ENCODE results near the gene CPAMD8.
"Not testable (repeated sequence)": the region's sequence is repeated elsewhere in the genome, so short reads cannot be mapped to it uniquely, and the experiment has no call there.

CPAMD8 gene

GRCh38 chr19:17024941-17025340 is 1.7 kb downstream of the CPAMD8 start:
- not testable (repeated sequence) for H3K9me3 ChIP-seq (ENCODE audit: control insufficient read depth in 1 of 2, low read length in 2 of 2); H3K4me3 ChIP-seq (ENCODE audit: low read depth in 1 of 2, low read length in 2 of 2); H3K4me1 ChIP-seq (ENCODE audit: control insufficient read depth in 1 of 2, insufficient read depth in 2 of 2, low read length in 2 of 2); H3K27ac ChIP-seq (ENCODE audit: low read depth, low read length); H3K9ac ChIP-seq (ENCODE audit: low read depth in 1 of 2, low read length in 2 of 2); H3K36me3 ChIP-seq (ENCODE audit: control insufficient read depth in 1 of 2, insufficient read depth in 2 of 2, low read length in 2 of 2)
- peaks cover 28 to 34% of the 10 kb centered on the region in 2 donors for H3K27me3 ChIP-seq (ENCODE audit: control insufficient read depth in 1 of 2, insufficient read depth in 2 of 2, low read length in 2 of 2)

DNA sequence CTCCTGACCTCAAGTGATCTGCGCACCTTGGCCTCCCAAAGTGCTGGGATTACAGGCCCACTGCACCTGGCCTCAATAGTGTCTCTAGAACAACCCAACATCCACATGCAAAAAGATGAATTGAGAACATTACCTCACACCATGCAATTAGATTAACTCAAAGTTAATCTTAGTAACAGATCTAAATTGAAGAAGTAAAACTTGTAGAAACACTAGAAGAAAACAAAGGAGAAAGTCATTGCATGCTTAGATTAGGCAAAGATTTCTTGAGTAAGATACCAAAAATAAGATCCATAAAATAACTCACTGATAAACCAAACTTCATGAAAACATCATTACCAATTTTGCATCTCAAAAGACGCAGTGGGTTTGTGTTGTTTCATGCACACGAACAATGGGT is 2.8 kb downstream of the CPAMD8 start:
- Histone ChIP-seq H3K9me3 (ENCODE audit: control insufficient read depth in 1 of 2, low read length in 2 of 2) (peaks cover 0 to 2% of the 10 kb centered on the region in 2 donors), H3K27me3 (ENCODE audit: control insufficient read depth in 1 of 2, insufficient read depth in 2 of 2, low read length in 2 of 2) (peaks cover 28 to 33% of the 10 kb centered on the region in 2 donors), H3K4me1 (ENCODE audit: control insufficient read depth in 1 of 2, insufficient read depth in 2 of 2, low read length in 2 of 2) (peaks cover 0 to 4% of the 10 kb centered on the region in 2 donors), H3K9ac (ENCODE audit: low read depth in 1 of 2, low read length in 2 of 2) (no peak overlapping the region), H3K4me3 (ENCODE audit: low read depth in 1 of 2, low read length in 2 of 2) (no peak overlapping the region), H3K36me3 (ENCODE audit: control insufficient read depth in 1 of 2, insufficient read depth in 2 of 2, low read length in 2 of 2) (no peaks in the 10 kb centered on the region), H3K27ac (ENCODE audit: low read depth, low read length) (no peak overlapping the region)

- H3K36me3 ChIP-seq (ENCODE audit: control insufficient read depth in 1 of 2, insufficient read depth in 2 of 2, low read length in 2 of 2) = no peaks in the 10 kb centered on the region
- peaks cover 0 to 4% of the 10 kb centered on the region in 2 donors for H3K4me1 ChIP-seq (ENCODE audit: control insufficient read depth in 1 of 2, insufficient read depth in 2 of 2, low read length in 2 of 2)
- no peak overlapping the region for H3K27ac ChIP-seq (ENCODE audit: low read depth, low read length)
- H3K9ac ChIP-seq (ENCODE audit: low read depth in 1 of 2, low read length in 2 of 2) = no peak overlapping the region
- peaks cover 0 to 2% of the 10 kb centered on the region in 2 donors for H3K9me3 ChIP-seq (ENCODE audit: control insufficient read depth in 1 of 2, low read length in 2 of 2)
- H3K4me3 ChIP-seq (ENCODE audit: low read depth in 1 of 2, low read length in 2 of 2) = no peak overlapping the region
- H3K27me3 ChIP-seq (ENCODE audit: control insufficient read depth in 1 of 2, insufficient read depth in 2 of 2, low read length in 2 of 2) = peaks cover 25 to 28% of the 10 kb centered on the region in 2 donors
Observed at GRCh38 chr19:17022738-17023137, 3.9 kb downstream of the CPAMD8 start.

GRCh38 chr19:17021793-17022590 is 4.6 kb downstream of the CPAMD8 start:
- Histone ChIP-seq H3K9me3 (ENCODE audit: control insufficient read depth in 1 of 2, low read length in 2 of 2) (peaks cover 0 to 2% of the 10 kb centered on the region in 2 donors), H3K27me3 (ENCODE audit: control insufficient read depth in 1 of 2, insufficient read depth in 2 of 2, low read length in 2 of 2) (peaks cover 18 to 23% of the 10 kb centered on the region in 2 donors), H3K36me3 (ENCODE audit: control insufficient read depth in 1 of 2, insufficient read depth in 2 of 2, low read length in 2 of 2) (no peaks in the 10 kb centered on the region)

GRCh38 chr19:17021328-17021727 is 5.3 kb downstream of the CPAMD8 start:
- Histone ChIP-seq H3K9me3 (ENCODE audit: control insufficient read depth in 1 of 2, low read length in 2 of 2) (peaks cover 0 to 2% of the 10 kb centered on the region in 2 donors), H3K4me3 (ENCODE audit: low read depth in 1 of 2, low read length in 2 of 2) (no peak overlapping the region), H3K36me3 (ENCODE audit: control insufficient read depth in 1 of 2, insufficient read depth in 2 of 2, low read length in 2 of 2) (no peaks in the 10 kb centered on the region), H3K4me1 (ENCODE audit: control insufficient read depth in 1 of 2, insufficient read depth in 2 of 2, low read length in 2 of 2) (peaks cover 0 to 4% of the 10 kb centered on the region in 2 donors), H3K27me3 (ENCODE audit: control insufficient read depth in 1 of 2, insufficient read depth in 2 of 2, low read length in 2 of 2) (peaks cover 18 to 22% of the 10 kb centered on the region in 2 donors), H3K9ac (ENCODE audit: low read depth in 1 of 2, low read length in 2 of 2) (no peak overlapping the region), H3K27ac (ENCODE audit: low read depth, low read length) (no peak overlapping the region)

More at GRCh38 chr19:17021793-17022590, 4.6 kb downstream of the CPAMD8 start:
- Histone ChIP-seq H3K9ac (ENCODE audit: low read depth in 1 of 2, low read length in 2 of 2) (no peak overlapping the region), H3K27ac (ENCODE audit: low read depth, low read length) (no peak overlapping the region), H3K4me1 (ENCODE audit: control insufficient read depth in 1 of 2, insufficient read depth in 2 of 2, low read length in 2 of 2) (peaks cover 0 to 4% of the 10 kb centered on the region in 2 donors), H3K4me3 (ENCODE audit: low read depth in 1 of 2, low read length in 2 of 2) (no peak overlapping the region)

GRCh38 chr19:17020823-17021222 is 5.8 kb downstream of the CPAMD8 start:
- H3K27me3 ChIP-seq (ENCODE audit: control insufficient read depth in 1 of 2, insufficient read depth in 2 of 2, low read length in 2 of 2) = peaks cover 13 to 17% of the 10 kb centered on the region in 2 donors
- H3K27ac ChIP-seq (ENCODE audit: low read depth, low read length) = no peak overlapping the region
- H3K4me3 ChIP-seq (ENCODE audit: low read depth in 1 of 2, low read length in 2 of 2) = no peak overlapping the region
- no peaks in the 10 kb centered on the region for H3K36me3 ChIP-seq (ENCODE audit: control insufficient read depth in 1 of 2, insufficient read depth in 2 of 2, low read length in 2 of 2)
- no peaks in the 10 kb centered on the region for H3K4me1 ChIP-seq (ENCODE audit: control insufficient read depth in 1 of 2, insufficient read depth in 2 of 2, low read length in 2 of 2)
- H3K9me3 ChIP-seq (ENCODE audit: control insufficient read depth in 1 of 2, low read length in 2 of 2) = peaks cover 0 to 2% of the 10 kb centered on the region in 2 donors
- H3K9ac ChIP-seq (ENCODE audit: low read depth in 1 of 2, low read length in 2 of 2) = no peak overlapping the region

DNA sequence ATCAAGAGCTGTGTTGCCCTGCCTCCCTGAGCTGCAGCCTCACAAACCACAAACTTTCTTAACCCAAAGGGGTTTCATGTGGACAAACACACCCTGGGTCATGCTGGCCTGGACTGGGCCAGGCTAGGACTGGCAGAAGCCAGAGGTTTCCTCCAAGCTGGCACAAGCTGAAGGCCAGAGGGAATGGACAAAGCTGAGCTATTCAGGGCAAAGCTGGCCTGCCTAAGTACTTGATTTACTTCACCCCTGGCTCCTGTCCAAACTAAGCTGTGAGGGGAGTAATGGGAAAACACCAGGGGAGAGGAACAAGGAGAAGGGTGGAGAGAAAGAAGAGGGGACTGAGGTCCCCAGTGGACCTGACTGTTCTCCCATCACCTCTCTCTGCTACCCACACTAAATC is 6.2 kb downstream of the CPAMD8 start:
- H3K27me3 ChIP-seq (ENCODE audit: control insufficient read depth in 1 of 2, insufficient read depth in 2 of 2, low read length in 2 of 2) = peaks cover 10 to 12% of the 10 kb centered on the region in 2 donors
- H3K9me3 ChIP-seq (ENCODE audit: control insufficient read depth in 1 of 2, low read length in 2 of 2) = peaks cover 0 to 2% of the 10 kb centered on the region in 2 donors
- H3K4me3 ChIP-seq (ENCODE audit: low read depth in 1 of 2, low read length in 2 of 2) = no peak overlapping the region
- no peaks in the 10 kb centered on the region for H3K4me1 ChIP-seq (ENCODE audit: control insufficient read depth in 1 of 2, insufficient read depth in 2 of 2, low read length in 2 of 2)
- H3K36me3 ChIP-seq (ENCODE audit: control insufficient read depth in 1 of 2, insufficient read depth in 2 of 2, low read length in 2 of 2) = no peaks in the 10 kb centered on the region
- no peak overlapping the region for H3K27ac ChIP-seq (ENCODE audit: low read depth, low read length)
- no peak overlapping the region for H3K9ac ChIP-seq (ENCODE audit: low read depth in 1 of 2, low read length in 2 of 2)

GRCh38 chr19:17014212-17014861 is 12.3 kb downstream of the CPAMD8 start:
- H3K9ac ChIP-seq (ENCODE audit: low read depth in 1 of 2, low read length in 2 of 2); H3K4me1 ChIP-seq (ENCODE audit: control insufficient read depth in 1 of 2, insufficient read depth in 2 of 2, low read length in 2 of 2); H3K36me3 ChIP-seq (ENCODE audit: control insufficient read depth in 1 of 2, insufficient read depth in 2 of 2, low read length in 2 of 2); H3K27ac ChIP-seq (ENCODE audit: low read depth, low read length); H3K9me3 ChIP-seq (ENCODE audit: control insufficient read depth in 1 of 2, low read length in 2 of 2); H3K4me3 ChIP-seq (ENCODE audit: low read depth in 1 of 2, low read length in 2 of 2); H3K27me3 ChIP-seq (ENCODE audit: control insufficient read depth in 1 of 2, insufficient read depth in 2 of 2, low read length in 2 of 2): not testable (repeated sequence)

DNA sequence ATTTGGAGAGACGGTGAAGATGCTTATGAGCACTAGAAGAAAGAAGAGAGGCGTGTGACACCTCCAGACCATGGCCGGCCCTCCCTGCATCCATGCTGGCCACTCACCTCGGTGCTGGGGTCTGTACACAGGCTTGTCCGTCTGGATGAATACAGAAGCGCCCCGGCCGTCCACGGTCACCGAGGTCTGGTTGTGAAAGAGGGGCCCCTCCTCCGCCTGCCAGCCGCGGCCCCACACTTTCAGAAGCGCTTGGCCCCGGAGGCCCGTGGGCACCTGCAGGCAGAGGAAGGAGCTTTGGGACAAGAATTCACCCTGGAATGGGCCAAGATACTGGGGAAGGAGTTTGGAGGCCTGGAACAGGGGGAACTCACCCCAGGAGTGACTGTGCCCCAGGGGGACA is 15.1 kb downstream of the CPAMD8 start:
- Histone ChIP-seq H3K9me3 (ENCODE audit: control insufficient read depth in 1 of 2, low read length in 2 of 2) (no peaks in the 10 kb centered on the region), H3K27ac (ENCODE audit: low read depth, low read length) (no peak overlapping the region), H3K36me3 (ENCODE audit: control insufficient read depth in 1 of 2, insufficient read depth in 2 of 2, low read length in 2 of 2) (no peaks in the 10 kb centered on the region), H3K4me1 (ENCODE audit: control insufficient read depth in 1 of 2, insufficient read depth in 2 of 2, low read length in 2 of 2) (no peaks in the 10 kb centered on the region), H3K27me3 (ENCODE audit: control insufficient read depth in 1 of 2, insufficient read depth in 2 of 2, low read length in 2 of 2) (no peaks in the 10 kb centered on the region), H3K4me3 (ENCODE audit: low read depth in 1 of 2, low read length in 2 of 2) (no peak overlapping the region), H3K9ac (ENCODE audit: low read depth in 1 of 2, low read length in 2 of 2) (no peak overlapping the region)

GRCh38 chr19:17006579-17006978 is 20.0 kb downstream of the CPAMD8 start:
- Histone ChIP-seq H3K9ac (ENCODE audit: low read depth in 1 of 2, low read length in 2 of 2) (no peak overlapping the region), H3K27ac (ENCODE audit: low read depth, low read length) (no peak overlapping the region), H3K4me1 (ENCODE audit: control insufficient read depth in 1 of 2, insufficient read depth in 2 of 2, low read length in 2 of 2) (no peaks in the 10 kb centered on the region), H3K4me3 (ENCODE audit: low read depth in 1 of 2, low read length in 2 of 2) (no peak overlapping the region), H3K36me3 (ENCODE audit: control insufficient read depth in 1 of 2, insufficient read depth in 2 of 2, low read length in 2 of 2) (no peaks in the 10 kb centered on the region), H3K9me3 (ENCODE audit: control insufficient read depth in 1 of 2, low read length in 2 of 2) (no peaks in the 10 kb centered on the region), H3K27me3 (ENCODE audit: control insufficient read depth in 1 of 2, insufficient read depth in 2 of 2, low read length in 2 of 2) (no peaks in the 10 kb centered on the region)

Data from duodenal mucosa (tissue), 2 donors.